HepG2 (cell line): Measurements from ENCODE around the gene HSF2BP. TPM values are rescaled to one million over a fixed set of nuclear protein-coding genes. Genes with fewer than 3 reads are reported as not detected.

ENCODE experiments used
- BCL6 ChIP-seq: IDR thresholded peaks from 2 replicates; pipeline ENCODE4 v1.6.1; 2016; ENCODE audit warnings: missing genetic modification reagents, missing compliant biosample characterization
- CEBPB ChIP-seq: IDR thresholded peaks from 2 replicates; pipeline ENCODE4 v1.6.1; 2011; ENCODE audit warnings: low read depth, low read length, improper control_type of control experiment, borderline replicate concordance
- CREB1 ChIP-seq, 2 experiments: fragments of 450-650 bp in 1 of 2; IDR thresholded peaks; 2 replicates each; pipeline ENCODE4 v1.6.1; 2016 to 2017; ENCODE audit warnings: control low read depth in 1 of 2, mild to moderate bottlenecking in 1 of 2, missing compliant biosample characterization in 1 of 2, missing genetic modification characterization in 1 of 2
- FOXA1 ChIP-seq, 2 experiments: fragments of 450-650 bp in 1 of 2; sonication (generic) in 1 of 2; formaldehyde crosslinking in 1 of 2; IDR thresholded peaks; 2 replicates each; pipeline versions ENCODE4 v1.4.0 to v1.6.1; 2016 to 2020; ENCODE audit warnings: missing genetic modification reagents in 1 of 2
- GFI1 ChIP-seq: sonication (generic); formaldehyde crosslinking; IDR thresholded peaks from 2 replicates; pipeline ENCODE4 v1.5.0; 2020; ENCODE audit warnings: missing genetic modification reagents, mild to moderate bottlenecking, borderline replicate concordance
- GRHL1 ChIP-seq: sonication (generic); formaldehyde crosslinking; conservative IDR thresholded peaks from 2 replicates; pipeline ENCODE4 v1.8.0; 2022; ENCODE audit warnings: missing genetic modification reagents
- IKZF5 ChIP-seq: IDR thresholded peaks from 2 replicates; pipeline ENCODE4 v1.6.1; 2018; ENCODE audit warnings: missing genetic modification reagents, mild to moderate bottlenecking, missing compliant biosample characterization
- JUN ChIP-seq: sonication (generic); formaldehyde crosslinking; IDR thresholded peaks from 2 replicates; pipeline ENCODE4 v1.4.0; 2020; ENCODE audit warnings: mild to moderate bottlenecking, missing genetic modification reagents
- PPARG ChIP-seq: conservative IDR thresholded peaks from 2 replicates; pipeline ENCODE4 v1.6.1; 2016; ENCODE audit warnings: missing biosample characterization, missing genetic modification reagents
- RXRA ChIP-seq: sonication (generic); formaldehyde crosslinking; IDR thresholded peaks from 2 replicates; pipeline ENCODE4 v1.5.1; 2020; ENCODE audit warnings: missing genetic modification reagents
- SATB2 ChIP-seq: sonication (generic); formaldehyde crosslinking; IDR thresholded peaks from 2 replicates; pipeline ENCODE4 v1.5.0; 2020; ENCODE audit warnings: missing genetic modification reagents
- SNAPC5 ChIP-seq: sonication (generic); formaldehyde crosslinking; IDR thresholded peaks from 2 replicates; pipeline ENCODE4 v1.8.1; 2023; ENCODE audit warnings: mild to moderate bottlenecking, missing genetic modification reagents, borderline replicate concordance
- SOX13 ChIP-seq, 3 experiments: fragments of 450-650 bp in 1 of 3; sonication (generic) in 1 of 3; formaldehyde crosslinking in 1 of 3; IDR thresholded peaks in 2 of 3; conservative IDR thresholded peaks in 1 of 3; 2 replicates each; pipeline versions ENCODE4 v1.5.0 to v1.6.1; 2016 to 2020; ENCODE audit warnings: antibody characterized with exemption in 1 of 3, mild to moderate bottlenecking in 1 of 3, missing compliant biosample characterization in 1 of 3, missing genetic modification reagents in 1 of 3, moderate library complexity in 1 of 3
- SSRP1 ChIP-seq: IDR thresholded peaks from 2 replicates; pipeline ENCODE4 v1.6.1; 2016; ENCODE audit warnings: control low read depth
- TEAD3 ChIP-seq: optimal IDR thresholded peaks from 2 replicates; pipeline ENCODE3; 2016; ENCODE audit warnings: borderline replicate concordance
- TOE1 ChIP-seq: sonication (generic); formaldehyde crosslinking; IDR thresholded peaks from 2 replicates; pipeline ENCODE4 v1.4.0; 2020; ENCODE audit warnings: mild to moderate bottlenecking, missing genetic modification reagents
- ZBTB10 ChIP-seq: sonication (generic); formaldehyde crosslinking; IDR thresholded peaks from 2 replicates; pipeline ENCODE4 v1.4.0; 2020; ENCODE audit warnings: missing genetic modification reagents, borderline replicate concordance
- ZFP36L1 ChIP-seq: sonication (generic); formaldehyde crosslinking; IDR thresholded peaks from 2 replicates; pipeline ENCODE4 v1.8.0; 2022; ENCODE audit warnings: mild to moderate bottlenecking, missing genetic modification reagents, moderate library complexity
- ZFP41 ChIP-seq: sonication (generic); formaldehyde crosslinking; IDR thresholded peaks from 2 replicates; pipeline ENCODE4 v1.4.0; 2020; ENCODE audit warnings: mild to moderate bottlenecking, missing genetic modification reagents, borderline replicate concordance
- ZKSCAN1 ChIP-seq: fragments of 150-350 bp; IDR thresholded peaks from 2 replicates; pipeline ENCODE4 v1.6.1; 2014; ENCODE audit warnings: low read length
- ZMAT3 ChIP-seq: sonication (generic); formaldehyde crosslinking; conservative IDR thresholded peaks from 2 replicates; pipeline ENCODE4 v1.7.0; 2021; ENCODE audit warnings: missing genetic modification reagents
- ZNF10 ChIP-seq: sonication (generic); formaldehyde crosslinking; IDR thresholded peaks from 2 replicates; pipeline ENCODE4 v1.4.0; 2020; ENCODE audit warnings: mild to moderate bottlenecking, low read depth, missing genetic modification reagents, borderline replicate concordance
- ZNF580 ChIP-seq: IDR thresholded peaks from 2 replicates; pipeline ENCODE4 v1.6.1; 2016; ENCODE audit warnings: low read depth, borderline replicate concordance
- ZNF720 ChIP-seq: sonication (generic); formaldehyde crosslinking; IDR thresholded peaks from 2 replicates; pipeline ENCODE4 v1.4.0; 2020; ENCODE audit warnings: missing genetic modification reagents
- ZNF772 ChIP-seq: sonication (generic); formaldehyde crosslinking; IDR thresholded peaks from 2 replicates; pipeline ENCODE4 v1.5.0; 2020; ENCODE audit warnings: mild to moderate bottlenecking, missing genetic modification reagents
- polyA plus RNA-seq, 8 experiments: library from polyadenylated mRNA; depleted of rRNA in 3 of 8; stranded (reverse) in 7 of 8; unstranded in 1 of 8; fragments of >200 nt; fragmentation: Illumina TruSeq in 4 of 8; extraction: Trizol in 4 of 8; gene quantifications; 2 replicates each; pipeline versions ENCODE4 v1.2.1 to v1.2.3, GENCODE V29; 2011 to 2016; ENCODE audit warnings: low read depth in 4 of 8, missing spikeins in 1 of 8, mixed read lengths in 1 of 8; ENCODE audit not compliant: insufficient read depth in 1 of 8
- total RNA-seq, 5 experiments: library from RNA; depleted of rRNA; stranded (reverse); fragments of >200 nt; fragmentation: Illumina TruSeq; extraction: Trizol; gene quantifications; 2 replicates each; pipeline ENCODE4 v1.2.3, GENCODE V29; 2016; ENCODE audit warnings: low read depth in 1 of 5

The HSF2BP gene
- total and polyA plus RNA-seq, 2 of the 13 experiments (the other 11 are each of a cell fraction or from before 2014, with no cell fraction given), result 0.67 to 2.2 TPM

- TF ChIP-seq ZMAT3 (CRISPR knock-in tag) (no peak), BCL6 (CRISPR knock-in tag) (peak; percentile 88), CEBPB (peak; percentile 90), SSRP1 (CRISPR knock-in tag) (no peak), SOX13 (IDR thresholded peaks at IDR 0.05) (peak; percentile 81), SOX13 (CRISPR knock-in tag; conservative IDR thresholded peaks at IDR 0.05 in 1 of 2, IDR thresholded peaks at IDR 0.05 in 1 of 2) (peak in 1 of 2 experiments; percentile 97; a peak in 2 of 4 replicates), RXRA (CRISPR knock-in tag) (peak; percentile 76; the same call in 1 of the 2 replicates), SATB2 (CRISPR knock-in tag) (no peak), GFI1 (peak; percentile 45; the same call in 1 of the 2 replicates), ZNF720 (CRISPR knock-in tag) (no peak), FOXA1 (IDR thresholded peaks at IDR 0.05) (no peak), FOXA1 (CRISPR knock-in tag; IDR thresholded peaks at IDR 0.05) (peak; percentile 35; the same call in 1 of the 2 replicates), IKZF5 (peak; percentile 57; the same call in 1 of the 2 replicates), PPARG (CRISPR knock-in tag) (peak; percentile 86), SNAPC5 (no peak), TEAD3 (CRISPR knock-in tag) (peak; percentile 77), ZKSCAN1 (no peak), ZNF772 (no peak), ZBTB10 (CRISPR knock-in tag) (no peak), ZNF580 (no peak), GRHL1 (CRISPR knock-in tag) (no peak), TOE1 (no peak), CREB1 (IDR thresholded peaks at IDR 0.05) (peak; percentile 18; the same call in 1 of the 2 replicates), CREB1 (CRISPR knock-in tag; IDR thresholded peaks at IDR 0.05) (peak; percentile 19; the same call in 1 of the 2 replicates), ZFP36L1 (CRISPR knock-in tag) (0 out of 2 replicates have a peak, but pooled peaks have one; percentile 51), JUN (CRISPR knock-in tag) (no peak; the same call in 1 of the 2 replicates), ZNF10 (no peak), ZFP41 (CRISPR knock-in tag) (no peak)
Observed at GRCh38 chr21:43591571-43591970, 67.7 kb downstream of the HSF2BP start (continued).
